DND-41 (cell line): ENCODE measurements around the gene ZNF580.

Source experiments
- EZH2 ChIP-seq: IDR thresholded peaks from 3 replicates; pipeline ENCODE4 v1.6.1; 2012; ENCODE audit warnings: borderline replicate concordance, low read depth, mild to moderate bottlenecking, moderate library complexity, low read length, inconsistent platforms; ENCODE audit not compliant: severe bottlenecking
- TF ChIP-seq, protein P1 (sequence below): IDR thresholded peaks from 2 replicates; pipeline ENCODE4 v1.5.1; 2012; ENCODE audit warnings: borderline replicate concordance, low read length, moderate library complexity, mild to moderate bottlenecking; ENCODE audit not compliant: poor library complexity, severe bottlenecking; ENCODE audit errors: extremely low read depth

DNA sequence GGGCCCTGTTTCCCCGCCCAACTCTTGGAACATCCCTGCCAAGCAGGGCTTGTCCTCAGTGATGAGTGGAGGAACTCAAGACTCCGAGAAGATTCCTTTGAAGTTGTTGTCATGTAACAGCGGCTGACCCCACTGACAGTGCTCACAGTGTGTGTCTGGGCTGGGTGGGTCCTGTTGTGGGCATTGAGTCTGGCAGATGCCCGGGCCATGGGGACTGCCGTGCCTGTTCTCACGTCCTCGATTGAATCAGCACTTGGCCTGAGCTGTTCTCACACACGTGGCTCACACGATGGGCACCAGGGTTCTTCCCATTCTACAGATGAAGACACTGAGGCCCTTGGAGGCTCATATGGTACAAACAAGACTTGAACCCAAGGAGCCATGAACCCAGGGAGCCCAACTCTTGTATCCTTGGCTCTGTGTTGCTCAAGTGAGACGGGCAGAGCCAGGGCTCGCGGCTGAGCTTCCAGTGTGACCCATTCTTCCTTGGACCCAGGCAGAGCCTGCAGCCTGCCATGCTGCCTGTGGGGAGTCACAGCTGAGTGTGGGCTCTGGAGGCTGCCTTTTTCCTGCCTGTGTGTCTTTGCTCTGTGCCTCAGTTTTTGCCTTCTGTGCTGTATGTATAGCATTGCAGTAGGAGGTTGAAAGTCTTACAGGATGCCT is 25.7 kb downstream of the ZNF580 start:
- TF ChIP-seq, protein P1, sequence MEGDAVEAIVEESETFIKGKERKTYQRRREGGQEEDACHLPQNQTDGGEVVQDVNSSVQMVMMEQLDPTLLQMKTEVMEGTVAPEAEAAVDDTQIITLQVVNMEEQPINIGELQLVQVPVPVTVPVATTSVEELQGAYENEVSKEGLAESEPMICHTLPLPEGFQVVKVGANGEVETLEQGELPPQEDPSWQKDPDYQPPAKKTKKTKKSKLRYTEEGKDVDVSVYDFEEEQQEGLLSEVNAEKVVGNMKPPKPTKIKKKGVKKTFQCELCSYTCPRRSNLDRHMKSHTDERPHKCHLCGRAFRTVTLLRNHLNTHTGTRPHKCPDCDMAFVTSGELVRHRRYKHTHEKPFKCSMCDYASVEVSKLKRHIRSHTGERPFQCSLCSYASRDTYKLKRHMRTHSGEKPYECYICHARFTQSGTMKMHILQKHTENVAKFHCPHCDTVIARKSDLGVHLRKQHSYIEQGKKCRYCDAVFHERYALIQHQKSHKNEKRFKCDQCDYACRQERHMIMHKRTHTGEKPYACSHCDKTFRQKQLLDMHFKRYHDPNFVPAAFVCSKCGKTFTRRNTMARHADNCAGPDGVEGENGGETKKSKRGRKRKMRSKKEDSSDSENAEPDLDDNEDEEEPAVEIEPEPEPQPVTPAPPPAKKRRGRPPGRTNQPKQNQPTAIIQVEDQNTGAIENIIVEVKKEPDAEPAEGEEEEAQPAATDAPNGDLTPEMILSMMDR = no peak
- no peak for TF ChIP-seq EZH2
